ENCODE results near the gene PLCB2.

Gene PLCB2

GRCh38 chr15:40349163-40349562, 41.4 kb upstream of the PLCB2 start:
- no peak overlapping the region for H3K9ac ChIP-seq (ENCODE audit: low read depth, low read length)
- DNase-seq = no peak

GRCh38 chr15:40348474-40348870, 40.7 kb upstream of the PLCB2 start:
- Histone ChIP-seq H3K36me3 (ENCODE audit: insufficient read depth, low read length) (no peaks in the 10 kb centered on the region), H3K27me3 (ENCODE audit: insufficient read depth, low read length, poor library complexity) (no peaks in the 10 kb centered on the region), H4K20me1 (ENCODE audit: insufficient read depth, low read length) (no peaks in the 10 kb centered on the region), H3K4me3 (ENCODE audit: low read depth in 1 of 2, low read length in 2 of 2) (no peak overlapping the region), H3K9ac (ENCODE audit: low read depth, low read length) (no peak overlapping the region), H3K4me1 (ENCODE audit: insufficient read depth, low read length) (peaks cover 3% of the 10 kb centered on the region; the same call in 1 of the 2 replicates), H2AFZ (ENCODE audit: low read depth, low read length) (no peak overlapping the region), H3K9me3 (ENCODE audit: insufficient read depth, low read length, severe bottlenecking) (no peaks in the 10 kb centered on the region), H3K4me2 (ENCODE audit: insufficient read depth, low read length) (no peak overlapping the region), H3K27ac (ENCODE audit: low read length) (no peak overlapping the region), H3K79me2 (ENCODE audit: insufficient read depth, low read length) (no peaks in the 10 kb centered on the region)
- TF ChIP-seq, protein P1, sequence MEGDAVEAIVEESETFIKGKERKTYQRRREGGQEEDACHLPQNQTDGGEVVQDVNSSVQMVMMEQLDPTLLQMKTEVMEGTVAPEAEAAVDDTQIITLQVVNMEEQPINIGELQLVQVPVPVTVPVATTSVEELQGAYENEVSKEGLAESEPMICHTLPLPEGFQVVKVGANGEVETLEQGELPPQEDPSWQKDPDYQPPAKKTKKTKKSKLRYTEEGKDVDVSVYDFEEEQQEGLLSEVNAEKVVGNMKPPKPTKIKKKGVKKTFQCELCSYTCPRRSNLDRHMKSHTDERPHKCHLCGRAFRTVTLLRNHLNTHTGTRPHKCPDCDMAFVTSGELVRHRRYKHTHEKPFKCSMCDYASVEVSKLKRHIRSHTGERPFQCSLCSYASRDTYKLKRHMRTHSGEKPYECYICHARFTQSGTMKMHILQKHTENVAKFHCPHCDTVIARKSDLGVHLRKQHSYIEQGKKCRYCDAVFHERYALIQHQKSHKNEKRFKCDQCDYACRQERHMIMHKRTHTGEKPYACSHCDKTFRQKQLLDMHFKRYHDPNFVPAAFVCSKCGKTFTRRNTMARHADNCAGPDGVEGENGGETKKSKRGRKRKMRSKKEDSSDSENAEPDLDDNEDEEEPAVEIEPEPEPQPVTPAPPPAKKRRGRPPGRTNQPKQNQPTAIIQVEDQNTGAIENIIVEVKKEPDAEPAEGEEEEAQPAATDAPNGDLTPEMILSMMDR (IDR thresholded peaks at IDR 0.05; ENCODE audit: borderline replicate concordance, extremely low read depth, low read length, poor library complexity, severe bottlenecking) = no peak
- TF ChIP-seq EZH2 (IDR thresholded peaks at IDR 0.05; ENCODE audit: borderline replicate concordance, low read depth, low read length, severe bottlenecking) = no peak
- DNase-seq (no peak), ATAC-seq (ENCODE audit: insufficient read depth, low read depth) (no peak)

More at GRCh38 chr15:40349163-40349562, 41.4 kb upstream of the PLCB2 start:
- H3K4me3 ChIP-seq (ENCODE audit: low read depth in 1 of 2, low read length in 2 of 2) = no peak overlapping the region
- TF ChIP-seq, protein P1 (IDR thresholded peaks at IDR 0.05; ENCODE audit: borderline replicate concordance, extremely low read depth, low read length, poor library complexity, severe bottlenecking) = no peak
- no peak for TF ChIP-seq EZH2 (IDR thresholded peaks at IDR 0.05; ENCODE audit: borderline replicate concordance, low read depth, low read length, severe bottlenecking)
- H3K4me2 ChIP-seq (ENCODE audit: insufficient read depth, low read length) = no peak overlapping the region
- H4K20me1 ChIP-seq (ENCODE audit: insufficient read depth, low read length) = no peaks in the 10 kb centered on the region
- peaks cover 3% of the 10 kb centered on the region; the same call in 1 of the 2 replicates for H3K4me1 ChIP-seq (ENCODE audit: insufficient read depth, low read length)
- no peak overlapping the region for H3K27ac ChIP-seq (ENCODE audit: low read length)
- no peaks in the 10 kb centered on the region for H3K9me3 ChIP-seq (ENCODE audit: insufficient read depth, low read length, severe bottlenecking)
- no peaks in the 10 kb centered on the region for H3K27me3 ChIP-seq (ENCODE audit: insufficient read depth, low read length, poor library complexity)
- H3K79me2 ChIP-seq (ENCODE audit: insufficient read depth, low read length) = no peaks in the 10 kb centered on the region
- H3K36me3 ChIP-seq (ENCODE audit: insufficient read depth, low read length) = no peaks in the 10 kb centered on the region
- ATAC-seq (ENCODE audit: insufficient read depth, low read depth) = no peak
- no peak overlapping the region for H2AFZ ChIP-seq (ENCODE audit: low read depth, low read length)

GRCh38 chr15:40347559-40348473, 40.1 kb upstream of the PLCB2 start:
- Histone ChIP-seq H3K4me1 (ENCODE audit: insufficient read depth, low read length) (peaks cover 3% of the 10 kb centered on the region; the same call in 1 of the 2 replicates), H3K79me2 (ENCODE audit: insufficient read depth, low read length) (no peaks in the 10 kb centered on the region), H2AFZ (ENCODE audit: low read depth, low read length) (no peak overlapping the region), H3K4me3 (ENCODE audit: low read depth in 1 of 2, low read length in 2 of 2) (no peak overlapping the region), H3K27me3 (ENCODE audit: insufficient read depth, low read length, poor library complexity) (no peaks in the 10 kb centered on the region), H3K27ac (ENCODE audit: low read length) (no peak overlapping the region), H3K4me2 (ENCODE audit: insufficient read depth, low read length) (no peak overlapping the region), H3K9me3 (ENCODE audit: insufficient read depth, low read length, severe bottlenecking) (no peaks in the 10 kb centered on the region), H3K9ac (ENCODE audit: low read depth, low read length) (no peak overlapping the region), H3K36me3 (ENCODE audit: insufficient read depth, low read length) (no peaks in the 10 kb centered on the region), H4K20me1 (ENCODE audit: insufficient read depth, low read length) (no peaks in the 10 kb centered on the region)
- no peak for DNase-seq
- ATAC-seq (ENCODE audit: insufficient read depth, low read depth) = no peak
- TF ChIP-seq EZH2 (IDR thresholded peaks at IDR 0.05; ENCODE audit: borderline replicate concordance, low read depth, low read length, severe bottlenecking) = no peak
- TF ChIP-seq, protein P1 (IDR thresholded peaks at IDR 0.05; ENCODE audit: borderline replicate concordance, extremely low read depth, low read length, poor library complexity, severe bottlenecking) = no peak
